GM12878 (cell line): Measurements from ENCODE around the gene CLDN10. TPM values are rescaled to one million over a fixed set of nuclear protein-coding genes. Genes with fewer than 3 reads are reported as not detected.

Source experiments
- ATAC-seq: fragments of 200-7000 bp; cut with Tn5 transposase; 3 replicates; pipeline ENCODE4 v1.9.1; 2020; ENCODE audit warnings: mild to moderate bottlenecking, moderate library complexity
- BruUV-seq: library from RNA; stranded (reverse); fragments of 400-500 nt; replicated peaks from 2 replicates; lab custom pipeline; 2021; lab: Mats Ljungman, UMichigan
- CTCF ChIA-PET: fragments of 300-600 bp; sonication (Branson Sonifier 250); formaldehyde crosslinking; extraction: SDS; loops from one replicate; lab custom pipeline; 2021; ENCODE audit warnings: inconsistent platforms; lab: Yijun Ruan, JAX
- POLR2A ChIA-PET: fragments of 350-600 bp; formaldehyde crosslinking; extraction: SDS; loops from one replicate; lab custom pipeline; 2021; ENCODE audit warnings: inconsistent platforms; lab: Charles Lee
- RAD21 ChIA-PET: fragments of 300-600 bp; sonication (Branson Sonifier 250); formaldehyde crosslinking; loops from one replicate; lab custom pipeline; 2023; ENCODE audit warnings: antibody characterized with exemption; ENCODE audit not compliant: unreplicated experiment; lab: Charles Lee
- SMC1A ChIA-PET: fragments of 300-600 bp; sonication (Branson Sonifier 250); formaldehyde crosslinking; loops from one replicate; lab custom pipeline; 2023; ENCODE audit not compliant: unreplicated experiment, uncharacterized antibody; lab: Charles Lee
- DNase-seq: peaks from one replicate; pipeline ENCODE4 v3.0.0-alpha.2; 2011; ENCODE audit warnings: low read depth, low spot score
- FAIRE-seq: peaks from 3 replicates; lab custom pipeline; 2011; peaks lifted over from hg19 to GRCh38; lab: Jason Lieb, UNC
- H2AFZ ChIP-seq: 2 replicates; pipeline ENCODE4 v1.6.0; 2011; ENCODE audit warnings: low read depth, low read length, control low read depth; ENCODE audit not compliant: control insufficient read depth
- H3K27ac ChIP-seq: 2 replicates; pipeline ENCODE4 v1.5.1; 2011; ENCODE audit warnings: control low read depth; ENCODE audit not compliant: control insufficient read depth, insufficient read depth
- H3K27me3 ChIP-seq, 2 experiments: replicated peaks in 1 of 2; 2 replicates each; pipeline versions ENCODE4 v1.6.0 to v1.6.1; 2011; ENCODE audit warnings: low read length in 1 of 2; ENCODE audit not compliant: control insufficient read depth in 2 of 2, insufficient read depth in 2 of 2
- H3K36me3 ChIP-seq, 2 experiments: 2 replicates each; pipeline ENCODE4 v1.5.1; 2011; ENCODE audit warnings: low read length in 1 of 2; ENCODE audit not compliant: control insufficient read depth in 2 of 2, insufficient read depth in 2 of 2
- H3K4me1 ChIP-seq: 2 replicates; pipeline ENCODE4 v1.6.1; 2011; ENCODE audit warnings: mild to moderate bottlenecking, low read length, moderate library complexity, mixed read lengths; ENCODE audit not compliant: control insufficient read depth, insufficient read depth
- H3K4me2 ChIP-seq: 2 replicates; pipeline ENCODE4 v1.6.0; 2011; ENCODE audit warnings: control low read depth; ENCODE audit not compliant: control insufficient read depth, insufficient read depth
- H3K4me3 ChIP-seq: fragments of 200-600 bp; sonication (generic); 2 replicates; pipeline ENCODE4 v1.5.1; 2016
- H3K79me2 ChIP-seq: 2 replicates; pipeline ENCODE4 v1.6.0; 2011; ENCODE audit warnings: low read length; ENCODE audit not compliant: control insufficient read depth, insufficient read depth
- H3K9ac ChIP-seq: 2 replicates; pipeline ENCODE4 v1.8.0; 2011; ENCODE audit warnings: low read length, control low read depth, mixed read lengths; ENCODE audit not compliant: control insufficient read depth, insufficient read depth
- H3K9me3 ChIP-seq: replicated peaks from 3 replicates; pipeline ENCODE4 v1.5.1; 2011; ENCODE audit warnings: mild to moderate bottlenecking, low read length; ENCODE audit not compliant: control insufficient read depth, insufficient read depth
- H4K20me1 ChIP-seq: 2 replicates; pipeline ENCODE4 v1.6.0; 2011; ENCODE audit not compliant: control insufficient read depth, insufficient read depth
- HDAC2 ChIP-seq: fragments of 200-600 bp; sonication (generic); IDR thresholded peaks from 2 replicates; pipeline ENCODE4 v1.6.1; 2017
- MYB ChIP-seq: fragments of 150-350 bp; IDR thresholded peaks from 2 replicates; pipeline ENCODE4 v1.6.1; 2014; ENCODE audit warnings: mild to moderate bottlenecking, low read depth, low read length, borderline replicate concordance
- MYC ChIP-seq: IDR thresholded peaks from 2 replicates; pipeline ENCODE4 v1.6.1; 2011; ENCODE audit warnings: mild to moderate bottlenecking, low read length, moderate library complexity, inconsistent platforms; ENCODE audit not compliant: insufficient read depth, insufficient replicate concordance, insufficient read length, severe bottlenecking
- SIX5 ChIP-seq: IDR thresholded peaks from 2 replicates; pipeline ENCODE4 v1.6.1; 2011; ENCODE audit warnings: mild to moderate bottlenecking, low read depth, low read length, moderate library complexity; ENCODE audit not compliant: severe bottlenecking
- WGBS: methylation state at CpG from one replicate; pipeline ENCODE4 v1.1.6; 2016; ENCODE audit warnings: low lambda C conversion rate; ENCODE audit not compliant: insufficient replicate concordance, insufficient coverage; ENCODE audit errors: missing lambda C conversion rate; 5-methylcytosine and 5-hydroxymethylcytosine counted together
- in situ Hi-C: fragments of 300-500 bp; cut with MboI; formaldehyde crosslinking; loops from 9 replicates; pipeline ENCODE4 v1.14.3; 2018; ENCODE audit warnings: mixed read lengths
- intact Hi-C: fragments of 100-400 bp; cut with micrococcal nuclease; formaldehyde crosslinking; loops from one replicate; pipeline ENCODE4 v1.14.2; 2022; ENCODE audit not compliant: unreplicated experiment
- polyA plus RNA-seq, 11 experiments: library from polyadenylated mRNA; depleted of rRNA in 4 of 11; unstranded in 6 of 11; stranded (reverse) in 5 of 11; fragments of >200 nt; fragmentation: Nextera tagmentation in 4 of 11; fragmentation: Illumina TruSeq in 1 of 11; extraction: Ambion mirVana in 4 of 11; extraction: Trizol in 1 of 11; gene quantifications; 1 replicate in 1 of 11; 2 replicates in 10 of 11; pipeline versions ENCODE4 v1.2.1 to v1.2.3, GENCODE V29; 2011 to 2016; ENCODE audit warnings: inconsistent platforms in 2 of 11, missing spikeins in 2 of 11, low read depth in 1 of 11
- total RNA-seq, 4 experiments: library from RNA; depleted of rRNA in 3 of 4; stranded (reverse); fragments of >200 nt in 3 of 4; fragmentation: Illumina TruSeq in 1 of 4; extraction: Trizol in 1 of 4; gene quantifications; 2 replicates each; pipeline versions ENCODE4 v1.2.1 to v1.2.3, GENCODE V29; 2013 to 2021
- TF ChIP-seq, protein P1 (sequence below): IDR thresholded peaks from 2 replicates; pipeline ENCODE4 v1.6.1; 2011; ENCODE audit warnings: mild to moderate bottlenecking, low read depth, low read length, moderate library complexity; ENCODE audit not compliant: insufficient replicate concordance
- TF ChIP-seq, protein P2 (sequence below): fragments of 450-650 bp; IDR thresholded peaks from 2 replicates; pipeline ENCODE4 v1.6.1; 2016; ENCODE audit warnings: mild to moderate bottlenecking, moderate library complexity, borderline replicate concordance
- TF ChIP-seq, protein P3 (sequence below): fragments of 450-650 bp; formaldehyde crosslinking; IDR thresholded peaks from 2 replicates; pipeline ENCODE4 v1.4.0; 2022; ENCODE audit warnings: mild to moderate bottlenecking, moderate library complexity
- TF ChIP-seq, protein P4 (sequence below): fragments of 450-650 bp; IDR thresholded peaks from 2 replicates; pipeline ENCODE4 v1.6.1; 2017; ENCODE audit warnings: mild to moderate bottlenecking, low read depth, inconsistent platforms; ENCODE audit not compliant: poor library complexity, severe bottlenecking
- TF ChIP-seq, protein P5 (sequence below): IDR thresholded peaks from 2 replicates; pipeline ENCODE4 v1.6.1; 2012; ENCODE audit warnings: low read depth, low read length, improper control_type of control experiment
- TF ChIP-seq, protein P6 (sequence below): IDR thresholded peaks from 2 replicates; pipeline ENCODE4 v1.6.1; 2012; ENCODE audit warnings: low read depth, low read length, improper control_type of control experiment

Gene CLDN10
- total and polyA plus RNA-seq, 10 of the 15 experiments (the other 5 are each of a cell fraction or from before 2014, with no cell fraction given), result not detected

DNA sequence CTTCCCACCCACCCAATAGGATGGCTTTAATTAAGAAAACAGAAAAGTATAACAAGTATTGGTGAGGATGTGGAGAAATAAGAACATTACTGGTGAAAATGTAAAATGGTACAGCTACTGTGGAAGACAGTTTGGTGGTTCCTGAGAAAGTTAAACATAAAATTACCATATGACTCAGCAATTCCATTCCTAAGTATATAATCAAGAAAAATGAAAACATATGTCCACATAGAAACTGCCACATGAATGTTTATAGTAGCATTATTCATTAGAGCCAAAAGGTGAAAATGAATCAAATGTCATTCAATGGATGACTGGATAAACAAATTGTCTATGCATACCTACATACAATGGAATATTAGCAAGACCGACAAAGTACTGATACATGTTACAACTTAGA lies 75.1 kb downstream of the CLDN10 start:
- in situ Hi-C loops, result no loop called here
- Histone ChIP-seq H2AFZ (no peak overlapping the region), H3K4me2 (no peak overlapping the region), H3K4me3 (no peak overlapping the region), H3K4me1 (no peaks in the 10 kb centered on the region), H3K79me2 (no peaks in the 10 kb centered on the region), H3K9me3 (no peaks in the 10 kb centered on the region), H4K20me1 (no peaks in the 10 kb centered on the region), H3K36me3 (no peaks in the 10 kb centered on the region), H3K9ac (no peak overlapping the region), H3K27ac (no peak overlapping the region), H3K27me3 (no peaks in the 10 kb centered on the region)
- no peak for DNase-seq
- POLR2A ChIA-PET, result no interaction called here
- CTCF ChIA-PET, result interaction anchor here (7.7 kb wide), 1 partner anchor 207 kb away, joined by 192 read pairs; no protein-coding TSS in a partner anchor
- ATAC-seq, result no peak
- BruUV-seq, result no TSS peak
- 100% methylated on average over 1 of the region's 1 CpG for WGBS
- FAIRE-seq, result no peak
- SMC1A ChIA-PET, result interaction anchor here (1.3 to 7.6 kb wide), 2 partner anchors 131 to 207 kb away, joined by 3 to 139 read pairs; no protein-coding TSS in a partner anchor
- RAD21 ChIA-PET, result interaction anchor here (1.0 kb wide), 1 partner anchor 206 kb away, joined by 3 read pairs; no protein-coding TSS in a partner anchor
- intact Hi-C loops, result no loop called here
- TF ChIP-seq, protein P1, sequence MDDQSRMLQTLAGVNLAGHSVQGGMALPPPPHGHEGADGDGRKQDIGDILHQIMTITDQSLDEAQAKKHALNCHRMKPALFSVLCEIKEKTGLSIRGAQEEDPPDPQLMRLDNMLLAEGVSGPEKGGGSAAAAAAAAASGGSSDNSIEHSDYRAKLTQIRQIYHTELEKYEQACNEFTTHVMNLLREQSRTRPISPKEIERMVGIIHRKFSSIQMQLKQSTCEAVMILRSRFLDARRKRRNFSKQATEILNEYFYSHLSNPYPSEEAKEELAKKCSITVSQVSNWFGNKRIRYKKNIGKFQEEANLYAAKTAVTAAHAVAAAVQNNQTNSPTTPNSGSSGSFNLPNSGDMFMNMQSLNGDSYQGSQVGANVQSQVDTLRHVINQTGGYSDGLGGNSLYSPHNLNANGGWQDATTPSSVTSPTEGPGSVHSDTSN, result no peak
- TF ChIP-seq, protein P2, sequence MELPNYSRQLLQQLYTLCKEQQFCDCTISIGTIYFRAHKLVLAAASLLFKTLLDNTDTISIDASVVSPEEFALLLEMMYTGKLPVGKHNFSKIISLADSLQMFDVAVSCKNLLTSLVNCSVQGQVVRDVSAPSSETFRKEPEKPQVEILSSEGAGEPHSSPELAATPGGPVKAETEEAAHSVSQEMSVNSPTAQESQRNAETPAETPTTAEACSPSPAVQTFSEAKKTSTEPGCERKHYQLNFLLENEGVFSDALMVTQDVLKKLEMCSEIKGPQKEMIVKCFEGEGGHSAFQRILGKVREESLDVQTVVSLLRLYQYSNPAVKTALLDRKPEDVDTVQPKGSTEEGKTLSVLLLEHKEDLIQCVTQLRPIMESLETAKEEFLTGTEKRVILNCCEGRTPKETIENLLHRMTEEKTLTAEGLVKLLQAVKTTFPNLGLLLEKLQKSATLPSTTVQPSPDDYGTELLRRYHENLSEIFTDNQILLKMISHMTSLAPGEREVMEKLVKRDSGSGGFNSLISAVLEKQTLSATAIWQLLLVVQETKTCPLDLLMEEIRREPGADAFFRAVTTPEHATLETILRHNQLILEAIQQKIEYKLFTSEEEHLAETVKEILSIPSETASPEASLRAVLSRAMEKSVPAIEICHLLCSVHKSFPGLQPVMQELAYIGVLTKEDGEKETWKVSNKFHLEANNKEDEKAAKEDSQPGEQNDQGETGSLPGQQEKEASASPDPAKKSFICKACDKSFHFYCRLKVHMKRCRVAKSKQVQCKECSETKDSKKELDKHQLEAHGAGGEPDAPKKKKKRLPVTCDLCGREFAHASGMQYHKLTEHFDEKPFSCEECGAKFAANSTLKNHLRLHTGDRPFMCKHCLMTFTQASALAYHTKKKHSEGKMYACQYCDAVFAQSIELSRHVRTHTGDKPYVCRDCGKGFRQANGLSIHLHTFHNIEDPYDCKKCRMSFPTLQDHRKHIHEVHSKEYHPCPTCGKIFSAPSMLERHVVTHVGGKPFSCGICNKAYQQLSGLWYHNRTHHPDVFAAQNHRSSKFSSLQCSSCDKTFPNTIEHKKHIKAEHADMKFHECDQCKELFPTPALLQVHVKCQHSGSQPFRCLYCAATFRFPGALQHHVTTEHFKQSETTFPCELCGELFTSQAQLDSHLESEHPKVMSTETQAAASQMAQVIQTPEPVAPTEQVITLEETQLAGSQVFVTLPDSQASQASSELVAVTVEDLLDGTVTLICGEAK, result no peak
- TF ChIP-seq, protein P3, sequence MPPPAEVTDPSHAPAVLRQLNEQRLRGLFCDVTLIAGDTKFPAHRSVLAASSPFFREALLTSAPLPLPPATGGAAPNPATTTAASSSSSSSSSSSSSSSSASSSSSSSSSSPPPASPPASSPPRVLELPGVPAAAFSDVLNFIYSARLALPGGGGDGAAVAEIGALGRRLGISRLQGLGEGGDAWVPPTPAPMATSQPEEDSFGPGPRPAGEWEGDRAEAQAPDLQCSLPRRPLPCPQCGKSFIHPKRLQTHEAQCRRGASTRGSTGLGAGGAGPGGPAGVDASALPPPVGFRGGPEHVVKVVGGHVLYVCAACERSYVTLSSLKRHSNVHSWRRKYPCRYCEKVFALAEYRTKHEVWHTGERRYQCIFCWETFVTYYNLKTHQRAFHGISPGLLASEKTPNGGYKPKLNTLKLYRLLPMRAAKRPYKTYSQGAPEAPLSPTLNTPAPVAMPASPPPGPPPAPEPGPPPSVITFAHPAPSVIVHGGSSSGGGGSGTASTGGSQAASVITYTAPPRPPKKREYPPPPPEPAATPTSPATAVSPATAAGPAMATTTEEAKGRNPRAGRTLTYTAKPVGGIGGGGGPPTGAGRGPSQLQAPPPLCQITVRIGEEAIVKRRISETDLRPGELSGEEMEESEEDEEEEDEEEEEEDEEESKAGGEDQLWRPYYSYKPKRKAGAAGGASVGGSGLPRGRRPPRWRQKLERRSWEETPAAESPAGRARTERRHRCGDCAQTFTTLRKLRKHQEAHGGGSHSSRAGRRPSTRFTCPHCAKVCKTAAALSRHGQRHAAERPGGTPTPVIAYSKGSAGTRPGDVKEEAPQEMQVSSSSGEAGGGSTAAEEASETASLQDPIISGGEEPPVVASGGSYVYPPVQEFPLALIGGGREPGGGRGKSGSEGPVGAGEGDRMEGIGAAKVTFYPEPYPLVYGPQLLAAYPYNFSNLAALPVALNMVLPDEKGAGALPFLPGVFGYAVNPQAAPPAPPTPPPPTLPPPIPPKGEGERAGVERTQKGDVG (CRISPR knock-in tag), result no peak
- TF ChIP-seq HDAC2, result no peak
- TF ChIP-seq MYC, result no peak
- TF ChIP-seq, protein P4, sequence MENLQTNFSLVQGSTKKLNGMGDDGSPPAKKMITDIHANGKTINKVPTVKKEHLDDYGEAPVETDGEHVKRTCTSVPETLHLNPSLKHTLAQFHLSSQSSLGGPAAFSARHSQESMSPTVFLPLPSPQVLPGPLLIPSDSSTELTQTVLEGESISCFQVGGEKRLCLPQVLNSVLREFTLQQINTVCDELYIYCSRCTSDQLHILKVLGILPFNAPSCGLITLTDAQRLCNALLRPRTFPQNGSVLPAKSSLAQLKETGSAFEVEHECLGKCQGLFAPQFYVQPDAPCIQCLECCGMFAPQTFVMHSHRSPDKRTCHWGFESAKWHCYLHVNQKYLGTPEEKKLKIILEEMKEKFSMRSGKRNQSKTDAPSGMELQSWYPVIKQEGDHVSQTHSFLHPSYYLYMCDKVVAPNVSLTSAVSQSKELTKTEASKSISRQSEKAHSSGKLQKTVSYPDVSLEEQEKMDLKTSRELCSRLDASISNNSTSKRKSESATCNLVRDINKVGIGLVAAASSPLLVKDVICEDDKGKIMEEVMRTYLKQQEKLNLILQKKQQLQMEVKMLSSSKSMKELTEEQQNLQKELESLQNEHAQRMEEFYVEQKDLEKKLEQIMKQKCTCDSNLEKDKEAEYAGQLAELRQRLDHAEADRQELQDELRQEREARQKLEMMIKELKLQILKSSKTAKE, result no peak
- no peak for TF ChIP-seq MYB
- TF ChIP-seq, protein P5, sequence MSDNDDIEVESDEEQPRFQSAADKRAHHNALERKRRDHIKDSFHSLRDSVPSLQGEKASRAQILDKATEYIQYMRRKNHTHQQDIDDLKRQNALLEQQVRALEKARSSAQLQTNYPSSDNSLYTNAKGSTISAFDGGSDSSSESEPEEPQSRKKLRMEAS, result no peak
- TF ChIP-seq, protein P6, sequence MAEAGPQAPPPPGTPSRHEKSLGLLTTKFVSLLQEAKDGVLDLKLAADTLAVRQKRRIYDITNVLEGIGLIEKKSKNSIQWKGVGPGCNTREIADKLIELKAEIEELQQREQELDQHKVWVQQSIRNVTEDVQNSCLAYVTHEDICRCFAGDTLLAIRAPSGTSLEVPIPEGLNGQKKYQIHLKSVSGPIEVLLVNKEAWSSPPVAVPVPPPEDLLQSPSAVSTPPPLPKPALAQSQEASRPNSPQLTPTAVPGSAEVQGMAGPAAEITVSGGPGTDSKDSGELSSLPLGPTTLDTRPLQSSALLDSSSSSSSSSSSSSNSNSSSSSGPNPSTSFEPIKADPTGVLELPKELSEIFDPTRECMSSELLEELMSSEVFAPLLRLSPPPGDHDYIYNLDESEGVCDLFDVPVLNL, result no peak
- no peak for TF ChIP-seq SIX5
